GM23248 (cell line): ENCODE measurements around the gene ARHGDIG. TPM values are rescaled to one million over a fixed set of nuclear protein-coding genes. Genes with fewer than 3 reads are reported as not detected.

Source experiments
- DNase-seq: peaks from one replicate; pipeline ENCODE4 v3.0.0-alpha.2; 2015
- H2AFZ ChIP-seq: fragments of 200-600 bp; sonication (generic); 2 replicates; pipeline ENCODE4 v1.6.1; 2016; ENCODE audit warnings: antibody characterized with exemption
- H3F3A ChIP-seq: fragments of 200-600 bp; sonication (generic); 2 replicates; pipeline ENCODE4 v1.6.1; 2016; ENCODE audit warnings: mild to moderate bottlenecking, antibody characterized with exemption, mixed run types; ENCODE audit not compliant: insufficient read depth
- H3K27ac ChIP-seq: fragments of 200-600 bp; sonication (generic); 2 replicates; pipeline ENCODE4 v1.5.1; 2016; ENCODE audit warnings: mild to moderate bottlenecking
- H3K27me3 ChIP-seq: fragments of 200-600 bp; sonication (generic); replicated peaks from 2 replicates; pipeline ENCODE4 v1.6.1; 2016; ENCODE audit warnings: mild to moderate bottlenecking; ENCODE audit not compliant: insufficient read depth
- H3K36me3 ChIP-seq: fragments of 200-600 bp; sonication (generic); 2 replicates; pipeline ENCODE4 v1.6.1; 2016; ENCODE audit warnings: low read depth, mild to moderate bottlenecking
- H3K4me1 ChIP-seq: fragments of 200-600 bp; sonication (generic); 2 replicates; pipeline ENCODE4 v1.6.1; 2016; ENCODE audit warnings: mild to moderate bottlenecking; ENCODE audit not compliant: insufficient read depth
- H3K4me2 ChIP-seq: fragments of 200-600 bp; sonication (generic); one replicate; pipeline ENCODE4 v1.6.1; 2016; ENCODE audit warnings: mild to moderate bottlenecking; ENCODE audit not compliant: unreplicated experiment
- H3K4me3 ChIP-seq: fragments of 200-600 bp; sonication (generic); 2 replicates; pipeline ENCODE4 v1.5.1; 2016; ENCODE audit warnings: mild to moderate bottlenecking
- H3K79me2 ChIP-seq: fragments of 200-600 bp; sonication (generic); 2 replicates; pipeline ENCODE4 v1.6.1; 2016; ENCODE audit warnings: mild to moderate bottlenecking; ENCODE audit not compliant: insufficient read depth
- H3K9ac ChIP-seq: fragments of 200-600 bp; sonication (generic); 2 replicates; pipeline ENCODE4 v1.6.1; 2016; ENCODE audit warnings: mild to moderate bottlenecking
- H3K9me2 ChIP-seq: fragments of 200-600 bp; sonication (generic); 2 replicates; pipeline ENCODE4 v1.6.1; 2016; ENCODE audit warnings: mixed run types, mild to moderate bottlenecking, moderate library complexity; ENCODE audit not compliant: insufficient read depth
- H3K9me3 ChIP-seq: fragments of 200-600 bp; sonication (generic); one replicate; pipeline ENCODE4 v1.6.1; 2017; ENCODE audit warnings: low read depth
- H4K20me1 ChIP-seq: fragments of 200-600 bp; sonication (generic); 2 replicates; pipeline ENCODE4 v1.6.0; 2016; ENCODE audit not compliant: insufficient read depth
- EZH2 ChIP-seq: fragments of 200-600 bp; sonication (generic); IDR thresholded peaks from 2 replicates; pipeline ENCODE4 v1.6.1; 2018; ENCODE audit warnings: antibody characterized with exemption, mild to moderate bottlenecking; ENCODE audit not compliant: insufficient read depth, poor library complexity, severe bottlenecking
- EZH2phosphoT487 ChIP-seq: fragments of 200-600 bp; sonication (generic); IDR thresholded peaks from 2 replicates; pipeline ENCODE4 v1.6.1; 2018; ENCODE audit warnings: antibody characterized with exemption, moderate library complexity, mild to moderate bottlenecking, low read depth; ENCODE audit not compliant: insufficient read depth
- WGBS, 2 experiments: methylation state at CpG; one replicate each; pipeline ENCODE4 v1.1.6; 2015 to 2017; ENCODE audit warnings: low lambda C conversion rate in 2 of 2, low coverage in 1 of 2; ENCODE audit errors: missing lambda C conversion rate in 2 of 2; 5-methylcytosine and 5-hydroxymethylcytosine counted together
- in situ Hi-C: fragments of 300-500 bp; cut with MboI; formaldehyde crosslinking; loops from 2 replicates; pipeline ENCODE4 v1.15.0; 2020
- polyA plus RNA-seq: library from polyadenylated mRNA; unstranded; fragments of >200 nt; fragmentation: Nextera tagmentation; extraction: Ambion mirVana; gene quantifications from 2 replicates; pipeline ENCODE4 v1.2.1, GENCODE V29; 2016
- total RNA-seq: library from RNA; depleted of rRNA; stranded (reverse); fragments of >200 nt; shearing (Covaris generic); gene quantifications from 2 replicates; pipeline ENCODE4 v1.2.3, GENCODE V29; 2014

The ARHGDIG gene
- total and polyA plus RNA-seq, 2 experiments from 2014 or later, result 0.40 to 0.65 TPM

DNA sequence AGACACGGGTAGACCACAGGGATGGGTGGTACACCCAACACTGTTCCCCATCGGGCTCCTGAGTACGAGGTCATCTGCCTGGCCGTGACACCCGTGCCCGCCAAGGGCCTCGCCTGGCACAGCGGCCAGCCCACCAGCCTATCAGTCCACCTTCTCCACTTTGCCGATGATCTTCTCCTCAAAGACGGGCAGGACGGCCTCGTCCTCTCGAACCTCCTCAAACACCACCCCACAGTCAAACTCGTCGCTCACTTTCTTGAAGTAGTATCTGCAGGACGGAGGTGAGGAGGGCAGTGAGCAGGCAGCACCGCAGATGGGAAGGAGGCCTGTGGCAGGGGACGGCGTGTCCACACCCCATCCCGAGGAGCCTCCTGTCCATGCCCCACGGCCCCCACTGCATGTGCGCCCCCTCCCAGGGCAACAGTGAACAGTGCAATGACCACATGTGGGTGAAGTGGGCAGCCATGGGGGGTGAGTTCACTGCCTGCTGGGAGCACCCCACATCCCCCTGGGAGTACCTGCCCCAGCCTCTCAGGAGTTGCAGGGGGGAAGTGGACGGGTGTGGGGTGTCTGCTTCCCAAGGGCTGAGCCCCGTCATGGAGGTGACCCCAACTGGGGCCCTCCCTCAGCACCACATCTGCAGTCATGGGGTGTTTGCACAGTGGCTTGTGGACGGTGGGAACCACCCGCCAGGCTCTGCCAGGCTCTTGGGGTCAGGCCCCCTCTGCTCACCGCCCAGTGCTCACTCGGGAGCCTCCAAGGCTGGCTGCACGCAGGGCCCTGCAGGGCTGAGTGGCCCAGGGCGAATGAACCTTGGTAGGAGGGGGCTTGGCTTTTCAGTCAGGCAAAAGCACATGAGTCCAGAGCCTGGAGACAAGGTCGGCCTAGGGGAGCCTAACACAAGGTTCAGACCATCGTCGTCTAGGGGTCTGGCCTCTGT lies 7.9 kb downstream of the ARHGDIG start:
- no peak overlapping the region for H3K4me2 ChIP-seq
- H4K20me1 ChIP-seq, result no peaks in the 10 kb centered on the region
- H3K9me3 ChIP-seq, result no peaks in the 10 kb centered on the region
- no peak overlapping the region for H3K9ac ChIP-seq
- no peak overlapping the region for H3K27ac ChIP-seq
- no peaks in the 10 kb centered on the region for H3F3A ChIP-seq
- in situ Hi-C loops, result no loop called here
- 87 to 91% methylated on average over 31 to 33 of the region's 33 CpGs for WGBS, 2 experiments
- H2AFZ ChIP-seq, result no peak overlapping the region
- H3K27me3 ChIP-seq, result no peaks in the 10 kb centered on the region
- H3K79me2 ChIP-seq, result no peaks in the 10 kb centered on the region
- no peak overlapping the region for H3K4me3 ChIP-seq
- H3K4me1 ChIP-seq, result no peaks in the 10 kb centered on the region
- DNase-seq, result no peak
- no peaks in the 10 kb centered on the region for H3K36me3 ChIP-seq
- TF ChIP-seq EZH2phosphoT487, result no peak
- TF ChIP-seq EZH2, result no peak
- H3K9me2 ChIP-seq, result no peaks in the 10 kb centered on the region

- no peak overlapping the region for H2AFZ ChIP-seq
- no peak overlapping the region for H3K9ac ChIP-seq
- H4K20me1 ChIP-seq, result no peaks in the 10 kb centered on the region
- H3F3A ChIP-seq, result no peaks in the 10 kb centered on the region
- no peaks in the 10 kb centered on the region for H3K9me3 ChIP-seq
- DNase-seq, result no peak
- no peaks in the 10 kb centered on the region for H3K4me1 ChIP-seq
- no peaks in the 10 kb centered on the region for H3K36me3 ChIP-seq
- no peak overlapping the region for H3K4me3 ChIP-seq
- H3K27me3 ChIP-seq, result no peaks in the 10 kb centered on the region
- TF ChIP-seq EZH2phosphoT487, result no peak
- no peak for TF ChIP-seq EZH2
- H3K4me2 ChIP-seq, result no peak overlapping the region
- H3K27ac ChIP-seq, result no peak overlapping the region
- 98% methylated on average over 22 of the region's 22 CpGs for WGBS, 2 experiments
- in situ Hi-C loops, result no loop called here
- no peaks in the 10 kb centered on the region for H3K9me2 ChIP-seq
- no peaks in the 10 kb centered on the region for H3K79me2 ChIP-seq
Observed at GRCh38 chr16:289395-289997, 9.1 kb downstream of the ARHGDIG start.

DNA sequence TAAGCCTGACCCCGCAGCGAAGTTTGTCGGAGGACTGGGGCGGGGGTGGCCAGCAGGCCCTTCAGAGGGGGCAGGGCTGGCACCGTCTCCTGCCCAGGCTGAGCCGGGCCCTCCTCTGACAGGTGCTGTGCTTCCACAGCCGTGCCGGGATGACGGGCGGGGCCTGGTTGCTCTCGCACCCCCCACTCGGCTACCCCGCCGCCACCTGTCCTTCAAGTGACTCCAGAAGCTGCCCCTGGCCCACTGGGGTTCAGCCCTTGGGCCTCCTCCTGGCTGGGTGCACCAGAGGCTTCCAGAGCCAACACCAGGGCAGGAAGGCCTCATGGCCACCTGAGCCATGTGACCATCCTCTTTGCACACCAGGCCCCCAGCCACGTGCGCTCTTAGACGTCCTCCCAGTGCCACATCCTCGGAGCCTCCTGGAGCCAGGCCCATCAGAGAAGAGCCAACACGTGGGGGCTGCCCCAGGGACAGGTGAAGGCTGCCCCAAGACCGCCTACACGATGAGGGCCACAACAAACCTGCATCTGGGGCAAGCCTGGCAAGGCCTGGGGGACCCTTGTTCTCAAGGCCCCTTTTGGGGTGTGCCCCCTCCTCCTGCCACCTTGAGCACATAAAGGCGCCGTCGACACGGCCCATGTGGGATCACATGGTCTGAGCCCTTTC lies 9.8 kb downstream of the ARHGDIG start:
- no peak for DNase-seq
- H3K4me2 ChIP-seq, result no peak overlapping the region
- H3K4me1 ChIP-seq, result no peaks in the 10 kb centered on the region
- in situ Hi-C loops, result no loop called here
- H4K20me1 ChIP-seq, result no peaks in the 10 kb centered on the region
- no peak overlapping the region for H3K4me3 ChIP-seq
- no peaks in the 10 kb centered on the region for H3K79me2 ChIP-seq
- no peaks in the 10 kb centered on the region for H3K9me3 ChIP-seq
- H3K9ac ChIP-seq, result no peak overlapping the region
- H3K9me2 ChIP-seq, result no peaks in the 10 kb centered on the region
- no peaks in the 10 kb centered on the region for H3K36me3 ChIP-seq
- WGBS, 2 experiments, result 89 to 93% methylated on average over 21 to 22 of the region's 25 CpGs
- TF ChIP-seq EZH2, result no peak
- no peak for TF ChIP-seq EZH2phosphoT487
- H2AFZ ChIP-seq, result no peak overlapping the region
- no peak overlapping the region for H3K27ac ChIP-seq
- no peaks in the 10 kb centered on the region for H3K27me3 ChIP-seq
- no peaks in the 10 kb centered on the region for H3F3A ChIP-seq

- Histone ChIP-seq H4K20me1 (no peaks in the 10 kb centered on the region), H3F3A (no peaks in the 10 kb centered on the region), H3K27ac (no peak overlapping the region), H3K9me3 (no peaks in the 10 kb centered on the region), H3K27me3 (no peaks in the 10 kb centered on the region), H3K9me2 (no peaks in the 10 kb centered on the region), H3K36me3 (no peaks in the 10 kb centered on the region), H2AFZ (no peak overlapping the region), H3K4me1 (no peaks in the 10 kb centered on the region), H3K4me2 (no peak overlapping the region), H3K79me2 (no peaks in the 10 kb centered on the region), H3K4me3 (no peak overlapping the region), H3K9ac (no peak overlapping the region)
- TF ChIP-seq EZH2phosphoT487 (no peak), EZH2 (no peak)
- whole genome bisulfite sequencing, 2 experiments, result 94 to 96% methylated on average over 45 to 48 of the region's 50 CpGs
- in situ Hi-C loops, result no loop called here
- DNase-seq, result no peak
Observed at GRCh38 chr16:290681-291405, 10.5 kb downstream of the ARHGDIG start.
